MV-4-11 (cell line): ENCODE measurements around the gene IL17REL.
"Not testable (repeated sequence)": the region's sequence is repeated elsewhere in the genome, so short reads cannot be mapped to it uniquely, and the experiment has no call there.

Experiments
- DNase-seq: peaks from one replicate; lab custom pipeline; 2025; lab: John Stamatoyannopoulos, UW

Gene IL17REL

DNA sequence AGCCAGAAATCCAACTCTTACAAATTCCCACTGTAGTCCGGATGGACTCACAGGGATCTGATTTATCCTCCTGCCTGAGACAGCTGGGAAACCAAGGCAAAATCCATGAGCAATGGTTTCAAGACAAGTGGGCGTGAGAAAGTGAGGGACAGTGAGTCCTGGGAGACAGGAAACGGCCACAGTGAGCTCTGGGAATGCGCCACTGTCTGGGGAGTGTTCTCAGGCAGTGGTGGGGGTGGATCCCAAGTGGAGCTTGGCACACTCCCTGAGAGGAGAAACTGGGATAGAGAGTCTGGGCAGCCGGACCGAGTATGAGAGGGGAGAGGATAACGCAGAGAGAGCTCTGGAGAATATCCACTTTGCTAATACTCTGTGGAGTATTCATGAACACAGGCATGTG is 9.8 kb downstream of the IL17REL start:
- no peak for DNase-seq

DNA sequence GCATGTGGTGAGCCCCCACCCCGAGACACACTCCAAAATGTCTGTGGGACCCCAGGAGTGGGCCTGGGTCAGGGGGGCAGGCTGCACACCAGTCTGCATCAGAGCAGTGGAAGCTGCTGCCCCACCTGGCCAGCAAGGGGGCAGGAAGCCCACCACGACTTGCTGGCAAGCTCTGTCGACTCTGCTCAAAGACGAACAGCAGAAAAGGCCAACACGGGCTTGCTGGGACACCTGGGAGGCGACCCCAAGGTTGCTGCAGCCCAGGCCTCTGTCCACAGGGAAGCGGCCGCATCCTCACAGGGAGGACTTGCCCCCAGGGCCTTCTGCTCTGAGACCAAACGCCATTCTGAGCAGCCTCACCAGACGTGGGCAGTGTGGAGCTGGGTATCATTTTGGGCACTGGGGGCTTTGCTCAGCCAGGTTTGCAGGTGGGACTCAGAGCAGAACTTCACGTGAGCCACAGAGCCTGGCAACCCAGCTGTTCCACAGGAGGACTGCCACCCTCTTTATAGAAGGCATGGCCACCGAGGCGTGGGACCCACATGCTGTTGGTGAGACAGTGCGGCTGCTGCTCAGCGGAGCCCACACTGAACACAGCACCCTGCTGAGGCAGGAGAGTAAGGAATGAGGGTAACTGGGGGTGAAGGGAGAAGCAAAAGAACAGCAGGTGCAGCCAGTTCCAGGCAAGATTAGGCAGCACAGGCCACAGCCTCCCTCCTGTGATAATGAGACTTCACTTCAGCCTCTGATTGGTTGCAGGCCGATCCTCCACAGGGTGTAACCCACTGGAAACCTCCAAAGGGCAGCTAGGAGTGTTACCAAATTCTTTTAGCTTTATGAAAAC is 11.0 kb downstream of the IL17REL start:
- no peak for DNase-seq

DNA sequence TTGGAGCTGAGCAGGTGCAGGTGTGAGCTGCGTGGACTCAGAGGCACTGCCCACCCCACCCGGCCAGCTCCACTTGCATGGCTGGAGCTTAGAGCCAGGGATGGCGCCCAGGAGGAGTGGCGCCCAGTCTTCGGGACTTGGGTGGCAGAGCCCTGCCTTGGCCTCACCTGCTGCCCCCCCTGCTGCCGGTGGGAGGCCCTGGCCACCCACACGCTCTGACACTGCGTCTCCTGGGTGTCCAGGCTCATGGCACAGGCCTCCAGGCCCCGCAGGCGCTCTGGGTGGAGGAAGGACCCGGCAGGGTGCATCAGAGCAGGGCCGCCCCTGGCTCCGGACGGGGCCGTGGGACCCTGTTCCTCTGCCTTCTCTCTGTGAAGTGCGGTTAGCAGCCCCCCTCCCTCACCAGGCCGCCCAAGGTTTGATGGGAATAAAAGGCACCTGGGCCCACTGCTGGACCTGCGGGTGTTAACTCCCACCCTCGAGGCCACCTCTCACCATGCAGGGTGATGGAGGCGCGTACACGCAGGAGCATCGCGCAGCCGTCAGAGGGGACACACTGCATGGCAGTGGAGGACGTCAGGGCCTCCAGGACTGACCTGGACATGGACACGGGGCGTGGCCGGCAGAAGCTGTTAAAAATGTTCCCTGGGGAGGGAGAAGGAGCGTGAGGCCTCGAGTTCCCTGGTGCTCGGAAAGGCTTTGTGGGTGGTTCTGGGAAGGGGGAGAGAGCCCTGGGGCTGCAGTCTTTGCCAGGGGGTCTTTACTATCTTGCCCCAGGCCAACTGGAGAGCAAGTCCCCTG is 11.8 kb downstream of the IL17REL start:
- DNase-seq = no peak

DNA sequence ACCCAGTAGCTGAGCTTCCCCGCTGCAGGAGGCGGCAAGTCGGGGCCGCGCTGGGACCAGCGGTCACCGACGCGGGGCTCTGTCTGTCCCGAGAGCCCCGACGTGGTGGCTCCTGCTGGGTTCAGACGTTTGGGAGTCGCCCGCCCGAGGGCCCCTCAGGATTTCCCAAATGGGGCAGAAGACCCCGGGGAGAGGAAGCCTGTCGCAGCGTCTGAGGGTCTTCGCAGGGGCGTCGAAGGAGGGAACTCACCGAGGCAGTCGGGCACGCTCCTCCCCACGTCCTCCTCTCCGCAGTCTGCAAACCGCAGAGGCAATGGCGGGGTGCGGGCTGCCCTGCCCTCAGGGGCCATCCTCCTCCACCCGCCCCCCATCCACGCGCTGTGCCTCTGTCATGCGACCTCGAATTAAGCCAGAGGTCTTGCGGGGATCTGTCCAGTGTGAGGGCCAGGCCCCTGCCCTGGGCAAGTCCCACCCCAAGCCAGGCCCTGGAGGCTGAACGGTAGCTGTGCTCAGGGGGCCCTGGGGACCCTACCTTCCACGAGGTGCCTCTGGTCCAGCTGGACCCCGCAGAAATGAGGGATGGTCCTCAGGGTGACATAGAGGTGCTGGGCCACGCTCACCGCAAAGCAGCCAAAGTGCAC is 12.5 kb downstream of the IL17REL start:
- no peak for DNase-seq

DNA sequence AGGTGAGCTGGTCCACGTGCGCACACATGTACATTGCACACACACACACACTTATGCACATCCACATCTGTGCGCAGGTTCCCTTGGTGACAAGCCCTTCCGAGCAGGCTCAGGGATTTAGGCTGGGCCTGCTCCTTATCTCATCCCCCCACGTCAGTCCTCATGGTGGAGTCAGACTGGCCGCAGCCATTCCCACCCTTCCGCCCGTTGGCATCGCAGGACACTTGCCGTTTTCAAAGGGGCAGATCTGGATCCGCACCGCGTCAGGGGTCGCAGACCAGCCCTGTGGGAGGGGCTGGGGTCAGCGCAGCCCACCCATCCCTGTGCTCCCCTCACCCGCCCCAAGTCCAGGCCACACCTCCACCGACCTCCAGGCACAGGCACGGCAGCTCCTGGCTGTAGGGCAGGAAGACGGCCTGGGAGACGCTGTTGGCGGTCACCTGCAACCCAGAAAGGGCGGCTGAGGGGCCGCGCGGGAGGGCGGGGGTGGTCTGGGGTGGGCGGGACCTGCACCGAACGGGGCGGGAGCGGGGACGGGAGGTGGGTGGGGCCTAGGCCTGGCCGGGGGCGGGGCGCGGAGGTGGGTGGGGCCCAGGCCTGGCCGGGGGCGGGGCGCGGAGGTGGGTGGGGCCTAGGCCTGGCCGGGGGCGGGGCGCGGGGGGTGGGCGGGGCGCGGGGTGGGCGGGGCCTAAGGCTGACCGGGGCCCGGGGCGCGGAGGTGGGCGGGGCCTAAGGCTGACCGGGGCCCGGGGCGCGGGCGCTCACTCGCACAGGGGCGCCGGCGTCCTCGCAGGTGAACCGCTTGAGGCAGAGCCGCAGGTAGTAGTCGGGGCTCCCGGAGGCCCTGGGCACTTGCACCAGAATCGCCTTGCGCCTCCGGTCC is 13.3 kb downstream of the IL17REL start:
- DNase-seq = no peak

DNA sequence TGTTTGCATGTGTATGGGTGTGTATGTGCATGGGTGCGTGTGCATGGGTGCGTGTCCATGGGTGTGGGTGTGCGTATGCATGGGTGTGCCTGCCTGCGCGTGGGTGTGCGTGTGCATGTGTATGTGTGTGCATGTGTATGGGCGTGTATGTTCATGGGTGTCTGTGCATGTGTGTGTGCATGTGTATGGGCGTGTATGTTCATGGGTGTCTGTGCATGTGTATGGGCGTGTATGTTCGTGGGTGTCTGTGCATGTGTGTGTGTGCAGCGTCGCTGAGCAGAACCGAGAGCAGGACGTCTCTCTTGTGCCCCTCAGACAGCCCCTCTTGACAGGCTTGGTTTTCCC is 13.9 kb downstream of the IL17REL start:
- DNase-seq = no peak

DNA sequence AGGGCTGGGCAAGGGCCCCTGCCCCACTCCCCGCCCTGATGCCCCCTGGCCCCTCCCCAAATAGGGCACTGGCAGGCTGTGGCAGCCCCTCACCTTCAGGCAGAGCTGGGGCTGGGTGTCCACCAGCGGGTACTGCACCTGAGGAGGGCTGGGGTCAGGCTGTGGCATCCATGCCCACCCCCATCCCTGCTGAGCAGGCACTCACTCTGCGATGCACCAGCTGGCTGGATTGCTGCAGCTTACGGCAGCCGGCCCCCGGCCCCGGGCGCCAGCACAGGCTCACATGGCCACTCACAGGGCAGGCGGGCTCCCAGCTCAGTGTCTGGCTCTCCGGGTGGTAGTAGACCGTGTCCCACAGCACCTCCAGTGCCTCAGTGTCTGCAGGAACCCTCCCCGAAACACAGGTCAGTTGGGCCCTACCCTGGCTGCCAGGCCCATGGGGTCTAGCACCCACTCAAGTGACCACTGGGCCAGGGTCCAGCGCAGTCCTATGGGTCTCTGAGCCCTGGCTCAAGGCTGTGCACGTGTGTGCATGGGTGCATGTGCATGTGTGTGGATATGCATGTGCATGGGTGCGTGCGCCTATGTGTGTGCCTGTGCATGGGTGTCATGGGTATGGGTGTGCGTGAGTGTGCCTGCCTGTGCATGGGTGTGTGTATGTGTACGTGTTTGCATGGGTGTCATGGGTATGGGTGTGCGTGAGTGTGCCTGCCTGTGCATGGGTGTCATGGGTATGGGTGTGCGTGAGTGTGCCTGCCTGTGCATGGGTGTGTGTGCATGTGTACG is 14.4 kb downstream of the IL17REL start:
- DNase-seq = no peak

DNA sequence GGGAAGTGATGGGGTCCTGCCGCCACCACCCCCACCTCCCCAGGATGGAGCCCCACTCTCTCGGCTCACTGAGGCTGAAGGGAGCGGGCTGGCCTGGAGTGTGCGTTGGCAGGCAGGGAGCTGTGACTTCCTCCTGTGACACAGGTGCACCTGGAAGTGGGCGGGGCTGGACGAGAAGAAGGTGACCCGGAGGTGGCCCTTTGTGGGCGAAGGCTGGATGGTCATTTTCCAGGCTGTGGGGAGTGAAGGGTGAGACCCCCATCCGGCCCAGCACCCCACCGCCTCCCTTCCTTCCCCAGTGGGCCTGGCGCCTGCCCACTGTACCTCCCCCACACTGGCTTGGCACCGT is 15.3 kb downstream of the IL17REL start:
- no peak for DNase-seq

DNA sequence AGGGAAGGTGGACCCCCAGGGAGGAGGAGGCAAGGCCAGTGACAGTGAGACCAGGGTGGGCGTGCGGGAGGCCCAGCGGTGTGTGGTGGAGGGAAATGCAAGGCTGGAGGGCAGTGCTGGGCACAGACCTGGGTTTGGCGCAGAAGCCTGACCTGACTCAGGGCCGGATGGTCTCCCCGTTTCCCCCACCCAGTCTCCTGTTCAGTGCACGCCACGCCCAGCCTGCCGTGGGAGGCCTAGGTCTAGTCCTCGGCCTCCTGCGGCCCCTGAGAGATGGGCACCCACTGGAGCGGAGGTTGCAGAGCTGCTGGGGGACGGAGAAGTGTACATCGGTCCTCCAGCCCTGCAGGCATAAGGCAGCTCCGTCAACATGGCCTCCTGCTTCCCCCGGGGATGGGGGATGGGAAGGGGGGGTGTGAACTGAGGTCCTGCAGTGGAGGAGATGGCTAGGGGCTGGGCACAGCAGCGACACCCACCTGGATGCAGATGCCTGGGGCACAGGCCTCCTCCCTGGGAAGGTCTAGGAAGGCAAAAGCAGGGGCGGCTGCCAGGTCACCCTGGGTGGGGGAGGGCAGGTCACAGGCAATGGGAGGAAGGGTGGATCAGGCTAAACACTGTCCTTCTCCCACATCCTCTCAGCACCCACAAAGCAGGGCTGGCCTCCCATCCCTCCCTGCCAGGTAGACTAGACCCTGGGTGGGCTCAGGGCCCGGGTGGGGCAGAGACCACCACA is 15.9 kb downstream of the IL17REL start:
- no peak for DNase-seq

DNA sequence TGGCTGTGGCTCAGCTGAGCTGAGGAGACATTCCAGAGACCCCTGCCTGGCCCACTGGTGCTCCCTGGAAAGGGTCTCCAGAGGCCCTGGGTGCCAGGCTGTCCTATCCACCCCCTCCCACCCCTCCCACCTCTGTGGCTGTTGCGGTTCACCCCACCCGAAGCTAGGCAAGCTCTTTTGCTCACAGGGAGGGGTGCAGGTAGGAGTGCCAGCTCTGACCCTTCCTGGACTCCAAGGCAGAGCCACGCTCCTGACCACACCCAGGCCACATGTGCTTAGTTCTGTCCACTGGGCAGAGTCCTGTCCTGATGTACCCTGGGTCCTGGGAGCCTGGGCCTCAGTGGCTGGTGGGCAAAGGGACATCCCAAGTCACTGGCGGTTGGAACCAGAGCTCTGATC is 16.4 kb downstream of the IL17REL start:
- DNase-seq = no peak

DNA sequence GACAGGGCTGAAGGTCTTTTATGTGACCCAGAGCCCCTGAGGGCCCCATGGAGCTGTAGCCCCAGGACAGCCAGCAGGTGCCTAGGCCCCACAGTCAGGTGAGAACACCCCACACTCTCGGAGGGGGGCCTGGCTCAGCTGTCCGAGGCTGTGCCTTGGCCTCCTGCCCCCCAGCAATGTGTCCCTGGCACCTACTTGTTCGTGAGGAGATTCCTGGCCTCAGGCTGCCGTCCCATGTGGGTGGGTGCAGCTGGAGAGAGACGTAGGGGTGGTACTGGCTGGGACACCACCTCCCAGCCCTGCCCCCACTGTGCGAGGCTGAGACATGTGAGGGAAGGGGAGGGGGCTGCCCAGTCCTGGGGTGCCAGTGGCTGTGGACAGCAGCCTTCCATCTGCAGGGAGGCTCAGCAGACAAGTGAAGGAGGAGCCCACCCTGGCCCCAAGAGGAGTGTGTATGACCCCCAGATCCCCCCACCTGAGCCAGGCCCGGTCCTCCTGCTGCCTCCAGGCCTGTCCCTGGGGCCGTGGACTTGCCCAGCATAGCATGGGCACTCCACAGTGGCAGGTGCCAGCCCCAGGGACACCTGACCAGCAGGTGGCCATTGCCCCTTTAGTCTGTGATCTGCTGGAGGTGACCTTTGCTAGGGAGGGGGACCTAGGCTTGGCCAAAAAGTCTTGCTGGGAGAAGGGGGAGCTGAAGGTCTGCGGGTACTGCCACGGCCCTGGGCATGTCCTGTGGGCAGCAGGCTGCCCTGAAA is 17.0 kb downstream of the IL17REL start:
- DNase-seq = no peak

DNA sequence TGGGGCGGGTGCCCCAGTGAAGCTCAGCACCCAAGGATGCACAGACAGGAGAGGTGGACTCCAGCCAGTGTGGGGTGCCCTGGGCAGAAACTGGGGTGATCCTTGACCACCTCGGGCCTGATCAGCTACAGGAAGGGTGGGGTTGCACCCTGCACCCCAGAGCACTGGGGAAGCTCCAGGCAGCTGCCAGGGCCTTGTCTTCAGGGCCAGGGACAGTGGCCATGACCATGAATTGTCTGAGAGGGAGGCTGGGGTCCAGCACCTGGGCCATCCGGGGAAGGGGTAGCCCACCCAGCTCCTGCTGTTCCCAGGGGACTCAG is 17.6 kb downstream of the IL17REL start:
- no peak for DNase-seq

DNA sequence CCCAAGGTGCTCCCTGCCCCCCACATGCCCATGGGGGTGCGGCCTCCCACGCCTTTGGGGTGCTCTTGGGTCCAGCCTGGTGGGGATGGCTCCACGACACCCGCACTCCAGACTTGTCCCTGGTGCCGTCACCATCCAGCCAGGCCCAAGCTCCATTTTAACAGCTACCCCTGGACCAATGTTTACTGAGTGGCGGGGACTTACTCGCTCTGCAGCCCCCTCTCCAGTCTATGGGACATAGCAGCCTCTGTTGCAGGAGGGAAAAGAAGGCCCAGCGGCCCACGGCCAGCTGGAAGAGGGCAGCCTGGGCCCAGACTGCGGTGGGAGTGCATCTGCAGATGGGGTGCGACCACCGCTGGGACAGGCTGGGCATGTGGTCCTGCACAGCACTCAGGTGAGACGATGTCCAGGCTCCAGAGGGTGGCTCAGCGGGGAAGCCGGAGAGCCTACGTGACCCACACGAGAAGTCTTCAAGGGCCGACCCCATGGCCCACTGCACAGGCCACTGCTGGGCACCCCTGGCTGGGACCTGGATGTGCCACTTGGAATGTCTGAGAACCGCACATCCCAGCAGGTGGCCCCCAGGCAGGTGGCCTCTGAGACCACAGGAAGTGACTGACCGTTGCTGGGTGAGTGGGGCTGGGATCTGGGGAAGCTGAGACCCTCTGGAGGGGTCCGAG is 18.1 kb downstream of the IL17REL start:
- DNase-seq = no peak

DNA sequence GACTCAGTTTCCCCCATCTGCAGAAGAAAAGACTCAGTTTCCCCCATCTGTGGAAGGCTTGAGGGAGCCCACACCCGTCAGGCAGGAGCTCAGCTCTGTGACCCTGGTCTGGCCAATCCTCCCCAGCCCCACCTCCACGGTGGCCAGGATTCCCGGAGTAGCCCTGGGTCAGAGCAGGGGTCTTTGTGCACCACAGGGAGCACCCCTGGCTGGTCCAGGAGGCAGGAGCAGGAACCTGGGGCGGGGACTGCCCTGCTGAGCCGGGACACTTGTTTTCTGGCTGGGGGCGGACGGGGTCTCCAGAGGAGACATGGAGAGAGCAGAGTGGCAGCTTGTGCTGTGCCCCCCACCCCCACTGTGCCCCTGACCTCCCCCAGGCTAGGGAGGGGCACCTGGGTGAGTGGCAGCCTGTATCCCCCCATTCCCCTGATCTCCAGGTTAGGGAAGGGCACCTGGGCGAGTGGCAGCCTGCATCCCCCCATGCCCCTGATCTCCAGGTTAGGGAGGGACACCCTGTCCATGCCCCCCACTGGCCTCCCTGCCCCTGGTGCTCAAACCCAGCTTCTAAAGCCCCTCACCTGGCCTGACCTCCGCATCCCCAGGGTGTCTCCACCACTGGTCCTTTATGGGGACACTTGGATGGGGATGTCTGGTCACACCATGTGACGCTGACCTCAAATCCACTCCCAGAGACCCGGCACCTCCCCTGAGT is 18.8 kb downstream of the IL17REL start:
- no peak for DNase-seq

DNA sequence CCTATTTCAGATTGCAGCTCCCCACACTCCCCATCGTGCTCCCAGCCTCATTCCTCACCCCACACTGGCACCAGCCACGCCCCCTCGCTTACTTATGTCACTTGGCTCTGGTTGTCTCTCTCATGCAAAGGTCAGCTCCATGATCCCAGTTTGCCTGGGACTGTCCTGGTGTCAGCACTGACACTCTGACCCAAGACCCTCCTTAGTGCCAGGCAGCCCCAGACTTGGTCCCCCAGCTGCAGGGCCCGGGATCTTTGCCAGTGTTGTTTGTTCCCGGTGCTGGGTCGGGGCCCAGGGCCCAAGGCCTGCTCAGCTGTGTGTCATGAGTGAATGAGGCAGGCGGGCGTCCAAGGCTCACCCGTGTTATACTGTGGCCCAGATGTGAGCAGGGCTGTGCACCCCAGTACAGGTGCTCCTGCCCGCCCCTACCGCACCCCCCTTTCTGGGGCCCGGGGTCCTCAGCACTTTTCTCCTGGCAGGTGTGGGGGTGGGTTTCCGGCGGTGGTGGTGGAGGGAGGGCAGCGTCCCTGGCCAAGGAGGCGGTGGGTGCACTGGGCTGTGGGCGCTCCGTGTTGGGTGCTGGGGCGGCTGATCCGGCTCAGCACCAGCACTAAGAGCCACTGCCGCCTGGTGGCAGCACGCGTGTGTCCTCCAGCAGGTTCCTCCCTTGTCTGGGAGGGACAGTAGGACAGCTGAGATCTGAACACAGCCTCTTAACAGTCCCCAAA is 19.5 kb downstream of the IL17REL start:
- peak; percentile 53 for DNase-seq

DNA sequence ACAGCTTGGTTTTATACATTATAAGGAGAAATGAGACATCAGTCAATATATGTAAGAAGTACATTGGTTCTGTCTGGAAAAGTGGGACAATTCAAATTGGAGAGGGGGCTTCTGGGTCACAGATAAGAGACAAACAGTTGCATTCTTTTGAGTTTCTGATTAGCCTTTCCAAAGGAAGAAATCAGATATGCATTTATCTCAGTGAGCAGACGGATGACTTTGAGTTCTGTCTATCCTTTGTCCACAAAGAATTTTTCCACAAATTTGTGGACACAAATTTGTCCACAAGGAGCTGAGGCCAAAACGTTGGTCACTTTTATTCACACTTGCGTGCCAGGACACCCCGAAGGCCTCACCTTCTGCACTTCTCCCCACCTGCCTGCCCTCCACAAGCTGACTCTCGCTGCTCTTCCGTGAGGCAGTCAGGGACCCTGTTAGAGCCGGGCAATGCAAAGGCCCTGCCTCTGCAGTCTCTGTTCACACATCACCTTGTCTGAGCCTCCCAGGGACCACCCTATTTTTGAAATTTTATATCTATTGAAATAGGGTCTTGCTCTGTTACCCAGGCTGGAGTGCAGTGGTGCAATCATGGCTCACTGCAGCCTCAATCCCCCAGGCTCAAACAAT is 20.5 kb downstream of the IL17REL start:
- no peak for DNase-seq

DNA sequence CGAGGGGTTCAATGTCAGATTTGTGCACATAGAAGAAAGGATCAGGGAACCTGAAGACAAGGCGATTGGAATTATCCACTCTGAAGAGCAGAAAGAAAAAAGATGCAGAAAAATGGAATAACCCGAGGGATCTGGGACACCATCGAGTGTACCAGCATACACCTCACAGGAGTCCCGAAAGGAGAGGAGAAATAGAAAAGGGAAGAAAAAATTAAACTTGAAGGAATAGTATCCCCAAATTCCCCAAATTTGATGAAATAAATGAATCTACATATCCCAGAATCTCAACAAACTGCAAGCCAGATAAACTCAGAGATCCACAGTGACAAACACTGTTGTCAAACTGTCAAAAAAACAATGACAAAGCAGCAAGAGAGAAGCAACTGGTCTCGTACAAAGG is 21.4 kb downstream of the IL17REL start:
- DNase-seq = no peak

DNA sequence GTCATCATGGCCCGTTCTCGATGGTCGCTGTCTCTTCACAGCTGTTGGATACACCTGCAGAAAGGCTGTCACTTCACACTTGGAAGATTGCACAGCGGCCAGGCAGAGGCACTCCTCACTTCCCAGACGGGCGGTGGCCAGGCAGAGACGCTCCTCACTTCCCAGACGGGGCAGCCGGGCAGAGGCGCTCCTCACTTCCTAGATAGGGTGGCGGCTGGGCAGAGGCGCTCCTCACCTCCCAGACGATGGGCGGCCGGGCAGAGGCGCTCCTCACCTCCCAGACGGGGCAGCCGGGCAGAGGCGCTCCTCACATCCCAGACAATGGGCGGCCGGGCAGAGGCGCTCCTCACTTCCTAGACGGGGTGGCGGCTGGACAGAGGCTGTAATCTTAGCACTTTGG is 22.7 kb downstream of the IL17REL start:
- not testable (repeated sequence) for DNase-seq
